ENCODE data around the gene PRDX5.

- TF ChIP-seq POLR2A (IDR thresholded peaks at IDR 0.05) (no peak), CTCF (IDR thresholded peaks at IDR 0.05) (no peak)
These were observed 23.5 kb downstream of the PRDX5 start for GRCh38 chr11:64341429-64341828.
